ENCODE data around the gene SDC4.
A peak's percentile ranks its signal among the peaks of the same experiment; 100 is the strongest.

GRCh38 chr20:45342855-45343531 lies 5.2 kb downstream of the SDC4 start:
- TF ChIP-seq CTCF (IDR thresholded peaks at IDR 0.05) = no peak
- TF ChIP-seq POLR2A (IDR thresholded peaks at IDR 0.05) = peak in 2 of 3 donors; percentile 38 to 64
